Fibroblast of the aortic adventitia (primary cell): ENCODE data around the gene NTHL1. TPM values are rescaled to one million over a fixed set of nuclear protein-coding genes. Genes with fewer than 3 reads are reported as not detected.

ENCODE experiments used
- DNase-seq: peaks from one replicate; pipeline ENCODE4 v3.0.0-alpha.2; 2010; ENCODE audit warnings: low read depth
- H3K4me3 ChIP-seq: 2 replicates; pipeline ENCODE4 v1.5.1; 2011; ENCODE audit warnings: low read depth, mild to moderate bottlenecking, control low read depth, low read length, moderate library complexity
- CTCF ChIP-seq: IDR thresholded peaks from 2 replicates; pipeline ENCODE4 v1.5.1; 2011; ENCODE audit warnings: mild to moderate bottlenecking, low read length, control low read depth, inconsistent platforms; ENCODE audit not compliant: insufficient read depth
- total RNA-seq: library from RNA; depleted of rRNA; stranded (reverse); fragments of >200 nt; gene quantifications from 2 replicates; pipeline ENCODE4 v1.2.3, GENCODE V29; 2012; ENCODE audit warnings: low replicate concordance

The NTHL1 gene
- total RNA-seq, 1 donor = 18.8 TPM

GRCh38 chr16:2058420-2058819 is 10.8 kb upstream of the NTHL1 start:
- DNase-seq = no peak
- H3K4me3 ChIP-seq = no peak overlapping the region
- TF ChIP-seq CTCF = no peak

DNA sequence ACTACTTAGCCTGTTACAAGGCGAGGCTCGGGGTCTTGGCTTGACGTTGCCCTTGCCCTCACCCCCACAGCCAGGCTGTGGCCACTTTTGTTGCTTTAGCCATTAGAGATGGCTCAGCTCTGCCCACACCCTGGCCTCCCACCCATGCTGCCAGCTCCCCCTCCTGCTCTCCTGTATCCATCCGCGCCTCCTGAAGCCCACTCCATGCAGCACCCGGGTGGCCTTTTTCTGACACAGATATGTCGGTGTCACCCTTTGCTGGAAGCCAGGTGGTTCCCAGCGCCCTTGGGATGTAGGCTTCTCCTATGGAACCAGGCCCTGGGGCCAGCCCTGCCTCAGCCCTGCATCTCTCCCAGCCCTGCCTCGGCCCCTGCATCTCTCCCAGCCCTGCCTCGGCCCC is 9.8 kb upstream of the NTHL1 start:
- TF ChIP-seq CTCF = no peak
- DNase-seq = no peak
- H3K4me3 ChIP-seq = no peak overlapping the region

DNA sequence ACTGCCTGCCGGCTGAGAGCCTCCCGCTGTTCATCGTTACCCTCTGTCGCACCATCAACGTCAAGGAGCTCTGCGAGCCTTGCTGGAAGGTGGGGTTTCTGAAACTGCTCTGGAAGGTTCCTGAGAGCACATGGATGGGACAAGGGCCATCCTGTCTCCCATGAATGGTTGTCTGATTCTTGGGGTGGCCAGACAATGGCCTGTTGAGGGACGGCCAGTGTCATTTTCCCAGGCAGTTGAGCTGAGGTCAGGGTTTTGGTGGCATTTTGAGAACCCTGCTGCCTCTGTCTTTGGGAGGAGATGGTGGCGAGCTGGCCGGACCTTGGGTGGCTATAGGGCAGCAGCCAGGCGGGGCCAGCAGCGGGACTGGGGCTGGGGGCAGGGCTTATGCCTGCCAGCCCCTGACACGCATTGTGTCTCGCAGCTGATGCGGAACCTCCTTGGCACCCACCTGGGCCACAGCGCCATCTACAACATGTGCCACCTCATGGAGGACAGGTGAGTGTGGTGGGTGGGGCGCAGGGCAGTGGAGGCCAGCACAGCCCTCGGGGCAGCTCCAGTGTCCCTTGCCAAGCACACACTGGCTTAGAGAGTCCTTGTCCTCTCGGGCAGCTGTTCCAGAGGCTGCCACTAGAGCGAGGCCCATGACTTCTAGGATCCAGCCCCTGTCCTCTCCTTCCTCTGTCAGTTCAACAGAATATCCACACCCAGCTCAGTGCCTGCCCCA is 9.2 kb upstream of the NTHL1 start:
- no peak overlapping the region for H3K4me3 ChIP-seq
- TF ChIP-seq CTCF = no peak
- no peak for DNase-seq

- peak; percentile 19 for TF ChIP-seq CTCF
- H3K4me3 ChIP-seq = no peak overlapping the region
- no peak for DNase-seq
Observed at GRCh38 chr16:2056077-2056476, 8.4 kb upstream of the NTHL1 start.

DNA sequence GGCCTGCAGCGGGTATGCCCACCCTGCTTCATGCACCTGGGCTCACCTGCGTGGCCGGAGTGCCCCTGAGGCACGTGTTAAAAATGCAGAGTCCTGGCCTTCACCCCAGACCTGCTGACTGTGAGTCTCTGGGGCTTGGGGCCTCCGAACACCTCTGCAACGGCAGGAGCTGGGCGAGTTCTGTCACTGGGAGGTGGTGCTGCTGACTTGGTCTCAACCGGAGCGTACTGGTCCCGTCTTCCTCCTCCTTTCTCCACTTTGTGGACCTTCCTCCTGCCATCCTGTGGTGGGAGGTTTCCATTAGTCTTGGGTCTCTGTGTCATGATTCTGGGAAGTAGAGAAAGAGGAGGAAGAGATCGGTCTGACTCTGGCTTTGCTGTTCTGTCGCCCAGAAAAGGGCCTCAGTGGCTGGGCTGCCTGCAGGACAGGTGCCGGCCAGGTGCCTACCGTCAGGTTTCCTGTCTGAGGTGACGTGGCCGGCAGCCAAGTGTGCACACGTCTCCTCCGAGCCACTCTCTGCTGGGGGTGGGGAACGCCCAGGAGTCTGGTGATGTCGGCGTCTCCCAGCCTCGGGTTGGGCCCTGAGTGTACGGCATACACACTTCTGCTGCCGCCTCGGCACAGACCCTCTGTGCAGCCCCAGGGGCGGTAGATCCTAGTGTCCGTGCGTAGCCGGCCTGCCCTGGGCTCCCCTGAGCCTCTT is 7.1 kb upstream of the NTHL1 start:
- no peak for DNase-seq
- H3K4me3 ChIP-seq = no peak overlapping the region
- TF ChIP-seq CTCF = no peak

GRCh38 chr16:2053897-2054296 is 6.3 kb upstream of the NTHL1 start:
- no peak for DNase-seq
- H3K4me3 ChIP-seq = no peak overlapping the region
- no peak for TF ChIP-seq CTCF
